HAP-1 (cell line): ENCODE results near the gene NELL1.
"Not testable (repeated sequence)": the region's sequence is repeated elsewhere in the genome, so short reads cannot be mapped to it uniquely, and the experiment has no call there.

Experiments
- DNase-seq, 2 experiments: peaks; one replicate each; pipeline ENCODE4 v3.0.0-alpha.2; 2016 to 2020; ENCODE audit warnings: low spot score in 2 of 2
- H3K27me3 ChIP-seq: fragments of 250-450 bp; sonication (Bioruptor Pico); 2 replicates; pipeline ENCODE4 v1.5.1; 2020; ENCODE audit warnings: low read depth, mild to moderate bottlenecking, moderate library complexity
- H3K36me3 ChIP-seq: fragments of 250-450 bp; sonication (Bioruptor Pico); replicated peaks from 2 replicates; pipeline ENCODE4 v1.5.1; 2020; ENCODE audit warnings: mild to moderate bottlenecking
- H3K4me1 ChIP-seq: fragments of 250-450 bp; sonication (Bioruptor Pico); 2 replicates; pipeline ENCODE4 v1.5.1; 2020; ENCODE audit warnings: mild to moderate bottlenecking
- H3K4me3 ChIP-seq: fragments of 250-450 bp; sonication (Bioruptor Pico); 2 replicates; pipeline ENCODE4 v1.5.1; 2020; ENCODE audit warnings: mild to moderate bottlenecking, moderate library complexity
- H3K9me3 ChIP-seq: fragments of 250-450 bp; sonication (Bioruptor Pico); 2 replicates; pipeline ENCODE4 v1.5.1; 2020; ENCODE audit warnings: mild to moderate bottlenecking, moderate library complexity
- in situ Hi-C: fragments of 300-500 bp; cut with MboI; formaldehyde crosslinking; loops from 3 replicates; pipeline ENCODE4 v1.14.3; 2020; ENCODE audit warnings: low sequenced_read_pairs, inconsistent platforms, mixed read lengths

Gene NELL1

GRCh38 chr11:21137803-21138202 is 468.4 kb downstream of the NELL1 start:
- no peaks in the 10 kb centered on the region for H3K4me1 ChIP-seq
- DNase-seq, result no peak
- no peaks in the 10 kb centered on the region for H3K9me3 ChIP-seq
- in situ Hi-C loops, result no loop called here
- H3K27me3 ChIP-seq, result no peaks in the 10 kb centered on the region
- H3K4me3 ChIP-seq, result no peak overlapping the region
- H3K36me3 ChIP-seq, result no peaks in the 10 kb centered on the region

DNA sequence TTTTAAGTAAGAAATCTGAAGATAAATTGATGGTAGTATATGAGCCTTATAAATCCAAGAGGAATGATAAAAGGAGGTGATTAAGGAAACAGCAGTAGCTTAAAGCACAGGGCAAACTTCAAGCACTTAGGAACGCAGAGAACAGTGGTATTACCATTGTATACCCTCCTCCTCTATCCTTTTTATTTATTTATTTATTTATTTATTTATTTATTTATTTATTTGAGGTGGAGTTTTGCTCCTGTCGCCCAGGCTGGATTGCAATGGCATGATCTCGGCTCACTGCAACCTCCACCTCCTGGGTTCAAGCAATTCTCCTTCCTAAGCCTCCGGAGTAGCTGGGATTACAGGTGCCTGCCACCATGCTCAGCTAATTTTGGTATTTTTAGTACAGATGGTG is 472.2 kb downstream of the NELL1 start:
- H3K36me3 ChIP-seq, in situ Hi-C loops, H3K9me3 ChIP-seq, H3K4me1 ChIP-seq, H3K4me3 ChIP-seq, H3K27me3 ChIP-seq, DNase-seq: not testable (repeated sequence)

DNA sequence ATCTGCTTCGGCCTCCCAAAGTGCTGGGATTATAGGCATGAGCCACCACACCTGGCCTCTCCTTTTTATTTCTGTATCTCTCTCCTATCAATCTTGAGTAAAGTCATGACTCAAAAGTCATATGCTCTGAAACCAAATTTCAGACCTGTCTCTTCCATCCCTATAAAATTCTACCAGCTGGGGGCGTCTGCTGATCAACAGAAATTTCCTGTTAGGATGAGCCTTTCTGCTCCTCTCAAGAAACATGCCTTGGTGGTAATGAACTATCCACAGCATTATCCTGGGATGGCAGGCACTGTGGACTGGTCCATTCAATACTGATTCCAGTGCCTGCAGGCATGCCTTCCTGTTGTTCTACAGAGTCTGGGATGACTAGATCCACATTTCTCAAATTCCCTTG is 472.6 kb downstream of the NELL1 start:
- in situ Hi-C loops, result no loop called here
- Histone ChIP-seq H3K4me3 (no peak overlapping the region), H3K9me3 (no peaks in the 10 kb centered on the region), H3K36me3 (no peaks in the 10 kb centered on the region), H3K4me1 (no peaks in the 10 kb centered on the region), H3K27me3 (no peaks in the 10 kb centered on the region)
- DNase-seq, result peak in 1 of 2 experiments; percentile 39

DNA sequence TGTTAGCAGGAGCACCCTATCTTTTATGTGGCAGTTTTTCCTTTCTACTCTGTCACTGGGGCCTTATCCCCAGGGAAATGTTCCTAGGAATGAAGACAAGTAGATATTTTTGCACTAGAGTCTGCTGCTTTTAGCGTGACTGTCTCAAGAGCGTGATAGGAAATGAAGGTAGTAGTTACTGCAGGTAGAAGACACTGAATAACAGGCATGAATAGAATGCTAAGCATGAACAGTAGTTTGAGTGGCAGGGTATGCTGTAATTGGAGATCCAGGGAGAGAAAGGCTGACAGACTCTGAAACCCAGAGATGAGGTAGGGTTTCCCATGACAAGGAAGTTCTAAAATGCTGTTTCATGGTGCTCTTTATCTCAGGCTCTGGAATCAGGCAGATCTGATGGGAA is 475.1 kb downstream of the NELL1 start:
- H3K27me3 ChIP-seq, result no peaks in the 10 kb centered on the region
- H3K36me3 ChIP-seq, result no peaks in the 10 kb centered on the region
- no peak overlapping the region for H3K4me3 ChIP-seq
- in situ Hi-C loops, result no loop called here
- no peaks in the 10 kb centered on the region for H3K4me1 ChIP-seq
- no peaks in the 10 kb centered on the region for H3K9me3 ChIP-seq
- no peak for DNase-seq

- Histone ChIP-seq H3K4me1 (no peaks in the 10 kb centered on the region), H3K27me3 (no peaks in the 10 kb centered on the region), H3K9me3 (no peaks in the 10 kb centered on the region), H3K4me3 (no peak overlapping the region), H3K36me3 (no peaks in the 10 kb centered on the region)
- in situ Hi-C loops, result no loop called here
- no peak for DNase-seq
Measured at GRCh38 chr11:21148376-21148775, 479.0 kb downstream of the NELL1 start.

DNA sequence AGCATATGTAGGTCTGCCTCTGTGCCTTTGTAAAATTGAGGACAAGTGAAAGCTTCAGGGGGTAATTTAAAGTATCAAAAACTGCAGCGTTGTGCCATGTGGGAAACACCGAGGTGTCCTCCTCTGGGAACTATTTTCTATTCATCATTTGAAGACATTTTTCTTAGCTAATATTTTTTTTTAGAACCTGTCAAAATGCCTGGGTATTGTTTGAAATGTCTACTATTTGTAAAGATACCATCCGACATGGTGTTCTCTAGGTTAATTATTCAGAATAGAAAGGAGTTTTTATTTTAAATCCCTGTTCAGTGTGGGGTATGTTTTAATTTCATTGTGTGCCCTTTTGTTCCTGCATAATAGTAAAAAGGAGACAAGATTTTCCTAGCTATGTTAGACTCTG is 490.8 kb downstream of the NELL1 start:
- peak in 1 of 2 experiments; percentile 21 for DNase-seq
- no peaks in the 10 kb centered on the region for H3K36me3 ChIP-seq
- no peaks in the 10 kb centered on the region for H3K27me3 ChIP-seq
- H3K4me1 ChIP-seq, result peaks cover 6% of the 10 kb centered on the region; the same call in 1 of the 2 replicates
- in situ Hi-C loops, result loop anchor here (25.0 kb wide), 1 partner anchor 523 kb away; no protein-coding TSS in a partner anchor
- H3K4me3 ChIP-seq, result no peak overlapping the region
- no peaks in the 10 kb centered on the region for H3K9me3 ChIP-seq

GRCh38 chr11:21169639-21170038 is 500.3 kb downstream of the NELL1 start:
- no peaks in the 10 kb centered on the region for H3K27me3 ChIP-seq
- no peak overlapping the region for H3K4me3 ChIP-seq
- no peaks in the 10 kb centered on the region for H3K36me3 ChIP-seq
- H3K9me3 ChIP-seq, result no peaks in the 10 kb centered on the region
- in situ Hi-C loops, result loop anchor here (25.0 kb wide), 1 partner anchor 532 kb away; no protein-coding TSS in a partner anchor
- no peaks in the 10 kb centered on the region for H3K4me1 ChIP-seq
- no peak for DNase-seq

GRCh38 chr11:21173476-21173875 is 504.1 kb downstream of the NELL1 start:
- H3K4me3 ChIP-seq, result no peak overlapping the region
- in situ Hi-C loops, result loop anchor here (25.0 kb wide), 1 partner anchor 536 kb away; no protein-coding TSS in a partner anchor

GRCh38 chr11:21174781-21175180 is 505.4 kb downstream of the NELL1 start:
- in situ Hi-C loops, result loop anchor here (25.0 kb wide), 2 partner anchors 87 to 537 kb away; no protein-coding TSS in a partner anchor
- no peak for DNase-seq
- H3K36me3 ChIP-seq, result no peaks in the 10 kb centered on the region
- no peaks in the 10 kb centered on the region for H3K27me3 ChIP-seq
- no peaks in the 10 kb centered on the region for H3K4me1 ChIP-seq
- no peak overlapping the region for H3K4me3 ChIP-seq
- H3K9me3 ChIP-seq, result no peaks in the 10 kb centered on the region

More at GRCh38 chr11:21173476-21173875, 504.1 kb downstream of the NELL1 start:
- Histone ChIP-seq H3K27me3 (no peaks in the 10 kb centered on the region), H3K9me3 (no peaks in the 10 kb centered on the region), H3K4me1 (no peaks in the 10 kb centered on the region), H3K36me3 (no peaks in the 10 kb centered on the region)
- no peak for DNase-seq

- no peak for DNase-seq
- in situ Hi-C loops, result loop anchor here (25.0 kb wide), 1 partner anchor 90 kb away; no protein-coding TSS in a partner anchor
- no peaks in the 10 kb centered on the region for H3K9me3 ChIP-seq
Measured at GRCh38 chr11:21177379-21177778, 508.0 kb downstream of the NELL1 start.

DNA sequence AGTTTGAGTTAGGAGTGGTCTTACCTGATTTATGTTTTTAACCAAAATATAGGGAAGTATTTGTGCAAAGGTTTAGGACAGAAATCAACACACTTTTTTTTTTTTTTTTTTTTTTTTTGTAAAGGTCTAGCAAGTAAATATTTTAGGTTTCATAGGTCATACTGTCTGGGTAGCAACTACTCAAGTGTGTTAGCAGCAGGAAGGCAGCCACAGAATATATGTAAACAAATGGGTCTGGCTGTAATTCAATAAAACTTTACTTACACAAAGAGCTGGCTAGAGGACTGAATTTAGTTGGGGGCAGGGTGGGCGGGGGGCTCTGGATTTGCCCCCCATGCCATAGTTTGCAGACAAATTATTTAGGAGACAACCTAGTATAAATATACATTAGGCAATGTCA is 510.4 kb downstream of the NELL1 start:
- H3K36me3 ChIP-seq, result no peaks in the 10 kb centered on the region
- in situ Hi-C loops, result loop anchor here (25.0 kb wide), 1 partner anchor 92 kb away; no protein-coding TSS in a partner anchor

More at GRCh38 chr11:21177379-21177778, 508.0 kb downstream of the NELL1 start:
- Histone ChIP-seq H3K4me1 (no peaks in the 10 kb centered on the region), H3K36me3 (no peaks in the 10 kb centered on the region), H3K4me3 (no peak overlapping the region), H3K27me3 (no peaks in the 10 kb centered on the region)

DNA sequence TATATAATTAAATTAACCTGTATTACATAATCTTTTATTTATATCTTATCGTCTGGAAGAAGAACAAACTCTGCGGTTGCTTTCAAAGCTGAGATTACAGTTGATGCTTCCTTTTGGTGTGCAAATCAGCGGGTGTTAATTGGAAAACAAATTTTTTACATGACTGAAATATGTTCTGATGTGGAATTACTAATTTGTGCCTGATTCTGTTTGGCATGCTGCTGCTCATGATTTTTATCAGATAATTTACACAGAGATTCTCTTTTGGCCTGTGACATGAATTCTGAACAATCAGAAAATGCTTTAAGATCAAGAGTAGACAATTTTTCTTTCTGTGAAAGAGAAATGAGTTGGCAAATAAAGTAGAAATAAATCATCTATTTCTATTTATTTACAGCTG is 510.8 kb downstream of the NELL1 start:
- H3K4me1 ChIP-seq, result no peaks in the 10 kb centered on the region
- no peak overlapping the region for H3K4me3 ChIP-seq
- in situ Hi-C loops, result loop anchor here (25.0 kb wide), 1 partner anchor 93 kb away; no protein-coding TSS in a partner anchor

More for the DNA sequence above, 510.4 kb downstream of the NELL1 start:
- no peak for DNase-seq
- H3K4me3 ChIP-seq, result no peak overlapping the region
- H3K27me3 ChIP-seq, result no peaks in the 10 kb centered on the region
- no peaks in the 10 kb centered on the region for H3K9me3 ChIP-seq
- H3K4me1 ChIP-seq, result no peaks in the 10 kb centered on the region

GRCh38 chr11:21185959-21186358 is 516.6 kb downstream of the NELL1 start:
- in situ Hi-C loops, result loop anchor here (25.0 kb wide), 1 partner anchor 99 kb away; no protein-coding TSS in a partner anchor
- Histone ChIP-seq H3K9me3 (no peaks in the 10 kb centered on the region; the same call in 1 of the 2 replicates), H3K27me3 (no peaks in the 10 kb centered on the region), H3K36me3 (no peaks in the 10 kb centered on the region), H3K4me3 (no peak overlapping the region), H3K4me1 (no peaks in the 10 kb centered on the region)
- DNase-seq, result no peak

More for the DNA sequence above, 510.8 kb downstream of the NELL1 start:
- DNase-seq, result no peak
- Histone ChIP-seq H3K9me3 (no peaks in the 10 kb centered on the region), H3K36me3 (no peaks in the 10 kb centered on the region), H3K27me3 (no peaks in the 10 kb centered on the region)

- H3K9me3 ChIP-seq, result no peaks in the 10 kb centered on the region; the same call in 1 of the 2 replicates
- H3K4me3 ChIP-seq, result no peak overlapping the region
- in situ Hi-C loops, result loop anchor here (25.0 kb wide), 1 partner anchor 103 kb away; no protein-coding TSS in a partner anchor
- no peaks in the 10 kb centered on the region for H3K4me1 ChIP-seq
- DNase-seq, result no peak
- no peaks in the 10 kb centered on the region for H3K27me3 ChIP-seq
- no peaks in the 10 kb centered on the region for H3K36me3 ChIP-seq
Measured at GRCh38 chr11:21190181-21190580, 520.8 kb downstream of the NELL1 start.
